HepG2 (cell line): ENCODE results near the gene TTLL11. TPM values are rescaled to one million over a fixed set of nuclear protein-coding genes. Genes with fewer than 3 reads are reported as not detected.

Experiments used
- CENPBD1 ChIP-seq: sonication (generic); formaldehyde crosslinking; IDR thresholded peaks from 2 replicates; pipeline ENCODE4 v1.8.0; 2022; ENCODE audit warnings: missing genetic modification reagents, low read depth, mild to moderate bottlenecking, borderline replicate concordance
- GRHL1 ChIP-seq: sonication (generic); formaldehyde crosslinking; conservative IDR thresholded peaks from 2 replicates; pipeline ENCODE4 v1.8.0; 2022; ENCODE audit warnings: missing genetic modification reagents
- KAT7 ChIP-seq: IDR thresholded peaks from 2 replicates; pipeline ENCODE4 v1.6.1; 2018; ENCODE audit warnings: borderline replicate concordance, missing compliant biosample characterization
- PATZ1 ChIP-seq: sonication (generic); formaldehyde crosslinking; IDR thresholded peaks from 2 replicates; pipeline ENCODE4 v1.4.0; 2020; ENCODE audit warnings: missing genetic modification reagents
- RARG ChIP-seq: sonication (generic); formaldehyde crosslinking; IDR thresholded peaks from 2 replicates; pipeline ENCODE4 v1.4.0; 2020; ENCODE audit warnings: low read depth, mild to moderate bottlenecking, missing genetic modification reagents
- TFDP1 ChIP-seq: IDR thresholded peaks from 2 replicates; pipeline ENCODE4 v1.6.1; 2016; ENCODE audit warnings: missing compliant biosample characterization, missing genetic modification reagents, borderline replicate concordance
- ZBTB7B ChIP-seq: sonication (generic); formaldehyde crosslinking; IDR thresholded peaks from 2 replicates; pipeline ENCODE4 v1.4.0; 2020; ENCODE audit warnings: missing genetic modification reagents
- ZFY ChIP-seq: sonication (generic); formaldehyde crosslinking; IDR thresholded peaks from 2 replicates; pipeline ENCODE4 v1.4.0; 2020; ENCODE audit warnings: missing genetic modification reagents
- ZNF318 ChIP-seq: sonication (generic); formaldehyde crosslinking; IDR thresholded peaks from 2 replicates; pipeline ENCODE4 v1.4.0; 2020; ENCODE audit warnings: mild to moderate bottlenecking, missing genetic modification reagents
- ZNF616 ChIP-seq: sonication (generic); formaldehyde crosslinking; IDR thresholded peaks from 2 replicates; pipeline ENCODE4 v1.5.0; 2020; ENCODE audit warnings: low read depth, mild to moderate bottlenecking, missing genetic modification reagents
- ZNF670 ChIP-seq: sonication (generic); formaldehyde crosslinking; IDR thresholded peaks from 2 replicates; pipeline ENCODE4 v1.8.0; 2022; ENCODE audit warnings: mild to moderate bottlenecking, missing genetic modification reagents, borderline replicate concordance
- ZNF7 ChIP-seq: IDR thresholded peaks from 2 replicates; pipeline ENCODE4 v1.6.1; 2016; ENCODE audit warnings: missing biosample characterization, missing genetic modification reagents
- polyA plus RNA-seq, 8 experiments: library from polyadenylated mRNA; depleted of rRNA in 3 of 8; stranded (reverse) in 7 of 8; unstranded in 1 of 8; fragments of >200 nt; fragmentation: Illumina TruSeq in 4 of 8; extraction: Trizol in 4 of 8; gene quantifications; 2 replicates each; pipeline versions ENCODE4 v1.2.1 to v1.2.3, GENCODE V29; 2011 to 2016; ENCODE audit warnings: low read depth in 4 of 8, missing spikeins in 1 of 8, mixed read lengths in 1 of 8; ENCODE audit not compliant: insufficient read depth in 1 of 8
- total RNA-seq, 5 experiments: library from RNA; depleted of rRNA; stranded (reverse); fragments of >200 nt; fragmentation: Illumina TruSeq; extraction: Trizol; gene quantifications; 2 replicates each; pipeline ENCODE4 v1.2.3, GENCODE V29; 2016; ENCODE audit warnings: low read depth in 1 of 5
- TF ChIP-seq, protein P1 (sequence below): IDR thresholded peaks from 2 replicates; pipeline ENCODE4 v1.6.1; 2016; ENCODE audit warnings: low read depth, control low read depth

TTLL11 gene
- total and polyA plus RNA-seq, 2 of the 13 experiments (the other 11 are each of a cell fraction or from before 2014, with no cell fraction given): 4.5 to 5.2 TPM

DNA sequence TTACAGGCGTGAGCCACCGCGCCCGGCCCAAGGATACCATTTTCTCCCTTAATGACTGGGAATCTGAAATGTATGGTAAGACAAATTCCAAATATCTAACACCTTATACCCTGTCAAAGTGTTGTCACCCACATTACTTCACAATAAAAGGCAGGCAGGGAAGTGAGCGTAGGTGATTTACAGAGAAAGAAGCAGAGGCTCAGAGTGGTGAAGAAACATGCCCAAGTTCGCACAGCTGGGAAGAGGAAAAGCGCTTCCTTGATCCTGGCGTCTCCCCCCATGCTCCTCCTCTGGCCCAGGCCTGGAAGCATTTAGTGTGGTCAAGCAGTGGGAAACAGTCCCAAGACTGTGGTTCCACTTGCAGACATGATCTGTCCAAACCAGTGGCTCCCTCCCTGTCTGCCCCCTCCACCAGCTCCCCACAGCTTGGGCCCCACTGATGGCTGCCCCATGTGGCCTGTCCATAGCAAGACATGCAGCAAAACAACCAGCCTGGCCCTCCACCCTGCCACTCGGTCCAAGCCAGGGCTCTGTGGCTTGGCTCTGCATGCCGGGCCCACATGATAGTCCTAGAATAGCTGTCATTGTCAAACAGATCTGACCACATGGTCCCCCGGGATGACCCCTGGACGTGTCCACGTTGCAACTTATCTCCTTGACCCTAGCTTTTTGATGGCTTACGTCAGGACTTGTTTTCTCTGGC is 107.2 kb downstream of the TTLL11 start (continued):
- no peak for TF ChIP-seq TFDP1 (CRISPR knock-in tag)
- no peak for TF ChIP-seq ZNF7 (CRISPR knock-in tag)
- TF ChIP-seq GRHL1 (CRISPR knock-in tag): no peak
- no peak for TF ChIP-seq KAT7 (CRISPR knock-in tag)
- TF ChIP-seq CENPBD1 (CRISPR knock-in tag): no peak
- TF ChIP-seq ZNF318 (CRISPR knock-in tag): no peak
- TF ChIP-seq PATZ1: no peak
- no peak for TF ChIP-seq ZBTB7B (CRISPR knock-in tag)
- TF ChIP-seq ZNF616: no peak
- TF ChIP-seq ZNF670: no peak
- TF ChIP-seq RARG: no peak
- TF ChIP-seq, protein P1, sequence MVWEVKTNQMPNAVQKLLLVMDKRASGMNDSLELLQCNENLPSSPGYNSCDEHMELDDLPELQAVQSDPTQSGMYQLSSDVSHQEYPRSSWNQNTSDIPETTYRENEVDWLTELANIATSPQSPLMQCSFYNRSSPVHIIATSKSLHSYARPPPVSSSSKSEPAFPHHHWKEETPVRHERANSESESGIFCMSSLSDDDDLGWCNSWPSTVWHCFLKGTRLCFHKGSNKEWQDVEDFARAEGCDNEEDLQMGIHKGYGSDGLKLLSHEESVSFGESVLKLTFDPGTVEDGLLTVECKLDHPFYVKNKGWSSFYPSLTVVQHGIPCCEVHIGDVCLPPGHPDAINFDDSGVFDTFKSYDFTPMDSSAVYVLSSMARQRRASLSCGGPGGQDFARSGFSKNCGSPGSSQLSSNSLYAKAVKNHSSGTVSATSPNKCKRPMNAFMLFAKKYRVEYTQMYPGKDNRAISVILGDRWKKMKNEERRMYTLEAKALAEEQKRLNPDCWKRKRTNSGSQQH (CRISPR knock-in tag): no peak
- TF ChIP-seq ZFY (CRISPR knock-in tag): 0 out of 2 replicates have a peak, but pooled peaks have one; percentile 15
